OCI-LY3 (cell line): ENCODE results near the gene ATG9B.

Source experiments
- H2AFZ ChIP-seq: fragments of 200-600, 300-600 bp; shearing (Covaris generic); 2 replicates; pipeline ENCODE4 v1.6.0; 2014; ENCODE audit warnings: antibody characterized with exemption, low read depth, low read length
- H3K27ac ChIP-seq: fragments of 200-600, 300-600 bp; sonication (generic); 2 replicates; pipeline ENCODE4 v1.5.1; 2014; ENCODE audit warnings: mild to moderate bottlenecking, low read length, moderate library complexity, mixed read lengths
- H3K27me3 ChIP-seq: fragments of 200-600, 300-600 bp; sonication (generic); 2 replicates; pipeline ENCODE4 v1.6.1; 2014; ENCODE audit warnings: low read depth, low read length, mixed read lengths
- H3K36me3 ChIP-seq: fragments of 200-600, 300-600 bp; sonication (generic); replicated peaks from 2 replicates; pipeline ENCODE3; 2014; ENCODE audit warnings: low read depth, low read length, mixed read lengths
- H3K4me1 ChIP-seq: fragments of 300-600, 200-600 bp; sonication (generic); 2 replicates; pipeline ENCODE4 v1.6.1; 2014; ENCODE audit warnings: low read length, mixed read lengths
- H3K4me2 ChIP-seq: fragments of 200-600, 300-600 bp; sonication (generic); 2 replicates; pipeline ENCODE4 v1.6.1; 2014; ENCODE audit warnings: low read length, mixed read lengths
- H3K4me3 ChIP-seq: fragments of 300-600, 200-600 bp; sonication (generic); 2 replicates; pipeline ENCODE4 v1.5.1; 2014; ENCODE audit warnings: antibody characterized with exemption, mild to moderate bottlenecking, low read length, moderate library complexity
- H3K79me2 ChIP-seq: fragments of 300-600, 200-600 bp; shearing (Covaris generic); 2 replicates; pipeline ENCODE4 v1.6.1; 2014; ENCODE audit warnings: mild to moderate bottlenecking, low read length, mixed read lengths
- H3K9ac ChIP-seq: fragments of 300-600, 200-600 bp; shearing (Covaris generic); 2 replicates; pipeline ENCODE4 v1.6.0; 2014; ENCODE audit warnings: mild to moderate bottlenecking, low read length, moderate library complexity
- H3K9me3 ChIP-seq: fragments of 200-600, 300-600 bp; shearing (Covaris generic); 2 replicates; pipeline ENCODE4 v1.6.1; 2014; ENCODE audit warnings: low read length, mixed read lengths; ENCODE audit not compliant: insufficient read depth
- H4K20me1 ChIP-seq: fragments of 200-600, 300-600 bp; sonication (generic); 2 replicates; pipeline ENCODE4 v1.6.1; 2016; ENCODE audit warnings: low read length, mixed read lengths; ENCODE audit not compliant: insufficient read depth
- CTCF ChIP-seq: fragments of 200-600, 300-600 bp; sonication (generic); IDR thresholded peaks from 2 replicates; pipeline ENCODE4 v1.5.1; 2014; ENCODE audit warnings: antibody characterized with exemption, low read length, low read depth
- EZH2phosphoT487 ChIP-seq: fragments of 200-600 bp; shearing (Covaris generic); IDR thresholded peaks from 2 replicates; pipeline ENCODE4 v1.6.1; 2018; ENCODE audit warnings: antibody characterized with exemption, mixed run types, low read depth

ATG9B gene

GRCh38 chr7:151010307-151011096, 13.8 kb downstream of the ATG9B start:
- H3K79me2 ChIP-seq = no peaks in the 10 kb centered on the region
- no peaks in the 10 kb centered on the region for H4K20me1 ChIP-seq
- TF ChIP-seq CTCF (no peak), EZH2phosphoT487 (no peak)
- H3K9ac ChIP-seq = no peak overlapping the region
- no peak overlapping the region for H3K4me2 ChIP-seq
- H3K27ac ChIP-seq = no peak overlapping the region
- H3K4me3 ChIP-seq = no peak overlapping the region
- H3K9me3 ChIP-seq = no peaks in the 10 kb centered on the region
- H3K4me1 ChIP-seq = no peaks in the 10 kb centered on the region
- H3K36me3 ChIP-seq = no peaks in the 10 kb centered on the region
- H2AFZ ChIP-seq = no peak overlapping the region
- H3K27me3 ChIP-seq = no peaks in the 10 kb centered on the region

GRCh38 chr7:151010037-151010306, 14.3 kb downstream of the ATG9B start:
- H3K9ac ChIP-seq = no peak overlapping the region
- no peak overlapping the region for H3K27ac ChIP-seq
- H3K9me3 ChIP-seq = no peaks in the 10 kb centered on the region
- H2AFZ ChIP-seq = no peak overlapping the region
- no peaks in the 10 kb centered on the region for H3K36me3 ChIP-seq
- no peaks in the 10 kb centered on the region for H4K20me1 ChIP-seq
- H3K27me3 ChIP-seq = no peaks in the 10 kb centered on the region
- H3K4me3 ChIP-seq = no peak overlapping the region
- H3K4me2 ChIP-seq = no peak overlapping the region
- TF ChIP-seq EZH2phosphoT487 (no peak), CTCF (no peak)
- H3K79me2 ChIP-seq = no peaks in the 10 kb centered on the region
- H3K4me1 ChIP-seq = no peaks in the 10 kb centered on the region

- H3K9me3 ChIP-seq = no peaks in the 10 kb centered on the region
- H3K4me1 ChIP-seq = no peaks in the 10 kb centered on the region
- no peak overlapping the region for H3K4me3 ChIP-seq
- H3K9ac ChIP-seq = no peak overlapping the region
- no peaks in the 10 kb centered on the region for H3K36me3 ChIP-seq
- H3K79me2 ChIP-seq = no peaks in the 10 kb centered on the region
- H3K27ac ChIP-seq = no peak overlapping the region
- TF ChIP-seq CTCF (no peak), EZH2phosphoT487 (no peak)
- H3K27me3 ChIP-seq = peaks cover under 1% of the 10 kb centered on the region; the same call in 1 of the 2 replicates
- no peaks in the 10 kb centered on the region for H4K20me1 ChIP-seq
- no peak overlapping the region for H2AFZ ChIP-seq
- H3K4me2 ChIP-seq = no peak overlapping the region
These were observed 14.8 kb downstream of the ATG9B start for GRCh38 chr7:151009327-151010036.

- TF ChIP-seq EZH2phosphoT487 (no peak), CTCF (peak; percentile 49)
- no peaks in the 10 kb centered on the region for H3K9me3 ChIP-seq
- no peak overlapping the region for H3K9ac ChIP-seq
- H3K79me2 ChIP-seq = no peaks in the 10 kb centered on the region
- no peaks in the 10 kb centered on the region for H4K20me1 ChIP-seq
- H3K36me3 ChIP-seq = no peaks in the 10 kb centered on the region
- H3K4me2 ChIP-seq = no peak overlapping the region
- H3K27me3 ChIP-seq = peaks cover 2% of the 10 kb centered on the region; the same call in 1 of the 2 replicates
- H3K4me1 ChIP-seq = no peaks in the 10 kb centered on the region
- H2AFZ ChIP-seq = no peak overlapping the region
- H3K4me3 ChIP-seq = no peak overlapping the region
- no peak overlapping the region for H3K27ac ChIP-seq
These were observed 15.6 kb downstream of the ATG9B start for GRCh38 chr7:151008511-151009323.
